Measurements from ENCODE around the gene GIT1. TPM values are rescaled to one million over a fixed set of nuclear protein-coding genes. Genes with fewer than 3 reads are reported as not detected.
A peak's percentile ranks its signal among the peaks of the same experiment; 100 is the strongest.

GIT1 gene
- total and polyA plus RNA-seq, 9 donors = 18.0 to 51.8 (median 39.0) TPM

GRCh38 chr17:29583324-29584248 is 5.9 kb downstream of the GIT1 start:
- Histone ChIP-seq H3K4me1 (ENCODE audit: insufficient read depth) (peaks cover 11% of the 10 kb centered on the region), H3K9me3 (no peaks in the 10 kb centered on the region), H3K36me3 (no peaks in the 10 kb centered on the region), H3K27ac (no peak overlapping the region), H3K4me3 (no peak overlapping the region), H3K27me3 (no peaks in the 10 kb centered on the region)
- TF ChIP-seq CTCF (IDR thresholded peaks at IDR 0.05) (no peak), EP300 (IDR thresholded peaks at IDR 0.05) (no peak), POLR2A (IDR thresholded peaks at IDR 0.05) (no peak)
- DNase-seq = peak in 1 of 5 donors; percentile 25
- intact Hi-C loops (cut with DNase I) = loop anchor here in 1 of 4 donors (10.0 kb wide), 1 partner anchor 341 kb away; no protein-coding TSS in a partner anchor
- WGBS, 3 donors = 86 to 94% (median 89%) methylated on average over 12 to 16 of the region's 16 CpGs

DNA sequence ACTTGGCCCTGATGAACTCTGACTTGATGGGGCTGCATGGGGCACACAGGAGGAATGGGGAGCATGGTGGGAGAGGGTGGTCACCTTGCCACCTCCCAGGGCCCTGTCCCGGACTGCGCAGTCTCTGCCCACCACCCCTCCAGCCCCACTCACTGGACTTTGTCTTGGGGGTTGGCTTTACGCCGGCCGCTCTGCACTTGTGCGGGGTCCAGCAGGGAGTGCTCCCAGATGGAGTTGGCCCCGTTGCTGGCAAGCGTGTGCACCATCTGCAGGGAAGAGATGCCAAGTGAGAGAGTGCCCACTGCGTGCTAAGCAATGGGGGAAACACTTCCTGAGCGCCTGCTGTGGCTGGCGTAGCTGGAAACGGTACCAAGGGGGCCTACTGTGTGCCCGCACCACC is 6.7 kb downstream of the GIT1 start:
- no peaks in the 10 kb centered on the region for H3K27me3 ChIP-seq
- H3K4me3 ChIP-seq = no peak overlapping the region
- intact Hi-C loops (cut with DNase I) = loop anchor here in 1 of 4 donors (10.0 kb wide), 1 partner anchor 342 kb away; no protein-coding TSS in a partner anchor
- peaks cover 8% of the 10 kb centered on the region for H3K4me1 ChIP-seq (ENCODE audit: insufficient read depth)
- 88 to 91% (median 91%) methylated on average over 13 of the region's 13 CpGs for WGBS, 3 donors
- no peak overlapping the region for H3K27ac ChIP-seq
- no peak for DNase-seq
- H3K36me3 ChIP-seq = no peaks in the 10 kb centered on the region
- TF ChIP-seq POLR2A (IDR thresholded peaks at IDR 0.05) (no peak), CTCF (IDR thresholded peaks at IDR 0.05) (no peak)
- H3K9me3 ChIP-seq = no peaks in the 10 kb centered on the region

DNA sequence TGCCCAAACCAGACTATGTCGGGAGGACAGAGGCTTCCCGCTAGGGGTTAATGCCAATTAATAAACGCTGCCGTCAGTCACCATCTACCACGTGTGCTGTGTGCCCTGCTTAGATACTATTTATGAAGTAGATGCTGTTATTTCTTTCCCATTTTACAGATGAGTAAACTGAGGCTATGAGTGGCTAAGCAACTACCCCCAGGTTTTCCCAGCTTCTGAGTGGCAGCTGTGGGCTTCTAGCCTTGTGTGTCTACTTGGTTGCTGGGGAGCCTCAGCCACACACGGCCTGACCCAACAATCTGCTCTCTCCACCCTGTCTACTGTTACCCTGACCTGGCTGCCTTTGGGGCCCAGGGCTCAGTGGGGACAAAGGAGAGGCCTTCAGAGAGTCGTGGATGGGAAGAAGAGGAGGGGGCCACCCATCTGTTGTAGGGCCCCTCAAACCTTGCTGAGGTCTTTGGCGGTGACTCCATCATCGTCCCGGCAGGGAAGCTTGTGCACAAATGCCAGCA is 7.1 kb downstream of the GIT1 start:
- 74 to 81% (median 79%) methylated on average over 10 of the region's 10 CpGs for WGBS, 3 donors
- TF ChIP-seq POLR2A (IDR thresholded peaks at IDR 0.05) (no peak), EP300 (IDR thresholded peaks at IDR 0.05) (no peak), CTCF (IDR thresholded peaks at IDR 0.05) (no peak)
- no peak overlapping the region for H3K27ac ChIP-seq
- no peaks in the 10 kb centered on the region for H3K9me3 ChIP-seq
- no peak for DNase-seq
- no peaks in the 10 kb centered on the region for H3K36me3 ChIP-seq
- H3K27me3 ChIP-seq = no peaks in the 10 kb centered on the region
- no peak overlapping the region for H3K4me3 ChIP-seq
- intact Hi-C loops (cut with DNase I) = loop anchor here in 1 of 4 donors (10.0 kb wide), 1 partner anchor 342 kb away; no protein-coding TSS in a partner anchor
- H3K4me1 ChIP-seq (ENCODE audit: insufficient read depth) = peaks cover 8% of the 10 kb centered on the region

- H3K36me3 ChIP-seq = no peaks in the 10 kb centered on the region
- H3K27ac ChIP-seq = no peak overlapping the region
- H3K27me3 ChIP-seq = no peaks in the 10 kb centered on the region
- H3K9me3 ChIP-seq = no peaks in the 10 kb centered on the region
- H3K4me3 ChIP-seq = no peak overlapping the region
- peak in 2 of 5 donors; percentile 8 to 22 for DNase-seq
- 88% methylated on average over 16 to 20 of the region's 20 CpGs for WGBS, 3 donors
- TF ChIP-seq POLR2A (IDR thresholded peaks at IDR 0.05) = no peak
- TF ChIP-seq EP300 (IDR thresholded peaks at IDR 0.05) = no peak
- no peak for TF ChIP-seq CTCF (IDR thresholded peaks at IDR 0.05)
- intact Hi-C loops (cut with DNase I) = loop anchor here in 1 of 4 donors (10.0 kb wide), 1 partner anchor 343 kb away; no protein-coding TSS in a partner anchor
- H3K4me1 ChIP-seq (ENCODE audit: insufficient read depth) = peaks cover 6% of the 10 kb centered on the region
Observed at GRCh38 chr17:29581583-29582253, 7.7 kb downstream of the GIT1 start.

All from ovary (tissue), 9 donors.